GM12878 (cell line): Measurements from ENCODE around the gene PSMA8. TPM values are rescaled to one million over a fixed set of nuclear protein-coding genes. Genes with fewer than 3 reads are reported as not detected.

ENCODE experiments used
- ATAC-seq: fragments of 200-7000 bp; cut with Tn5 transposase; 3 replicates; pipeline ENCODE4 v1.9.1; 2020; ENCODE audit warnings: mild to moderate bottlenecking, moderate library complexity
- BruUV-seq: library from RNA; stranded (reverse); fragments of 400-500 nt; replicated peaks from 2 replicates; lab custom pipeline; 2021; lab: Mats Ljungman, UMichigan
- CTCF ChIA-PET: fragments of 300-600 bp; sonication (Branson Sonifier 250); formaldehyde crosslinking; extraction: SDS; loops from one replicate; lab custom pipeline; 2021; ENCODE audit warnings: inconsistent platforms; lab: Yijun Ruan, JAX
- POLR2A ChIA-PET: fragments of 350-600 bp; formaldehyde crosslinking; extraction: SDS; loops from one replicate; lab custom pipeline; 2021; ENCODE audit warnings: inconsistent platforms; lab: Charles Lee
- RAD21 ChIA-PET: fragments of 300-600 bp; sonication (Branson Sonifier 250); formaldehyde crosslinking; loops from one replicate; lab custom pipeline; 2023; ENCODE audit warnings: antibody characterized with exemption; ENCODE audit not compliant: unreplicated experiment; lab: Charles Lee
- SMC1A ChIA-PET: fragments of 300-600 bp; sonication (Branson Sonifier 250); formaldehyde crosslinking; loops from one replicate; lab custom pipeline; 2023; ENCODE audit not compliant: unreplicated experiment, uncharacterized antibody; lab: Charles Lee
- DNase-seq: peaks from one replicate; pipeline ENCODE4 v3.0.0-alpha.2; 2011; ENCODE audit warnings: low read depth, low spot score
- FAIRE-seq: peaks from 3 replicates; lab custom pipeline; 2011; peaks lifted over from hg19 to GRCh38; lab: Jason Lieb, UNC
- H2AFZ ChIP-seq: 2 replicates; pipeline ENCODE4 v1.6.0; 2011; ENCODE audit warnings: low read depth, low read length, control low read depth; ENCODE audit not compliant: control insufficient read depth
- H3K27ac ChIP-seq: 2 replicates; pipeline ENCODE4 v1.5.1; 2011; ENCODE audit warnings: control low read depth; ENCODE audit not compliant: control insufficient read depth, insufficient read depth
- H3K27me3 ChIP-seq, 2 experiments: replicated peaks in 1 of 2; 2 replicates each; pipeline versions ENCODE4 v1.6.0 to v1.6.1; 2011; ENCODE audit warnings: low read length in 1 of 2; ENCODE audit not compliant: control insufficient read depth in 2 of 2, insufficient read depth in 2 of 2
- H3K36me3 ChIP-seq, 2 experiments: 2 replicates each; pipeline ENCODE4 v1.5.1; 2011; ENCODE audit warnings: low read length in 1 of 2; ENCODE audit not compliant: control insufficient read depth in 2 of 2, insufficient read depth in 2 of 2
- H3K4me1 ChIP-seq: 2 replicates; pipeline ENCODE4 v1.6.1; 2011; ENCODE audit warnings: mild to moderate bottlenecking, low read length, moderate library complexity, mixed read lengths; ENCODE audit not compliant: control insufficient read depth, insufficient read depth
- H3K4me2 ChIP-seq: 2 replicates; pipeline ENCODE4 v1.6.0; 2011; ENCODE audit warnings: control low read depth; ENCODE audit not compliant: control insufficient read depth, insufficient read depth
- H3K4me3 ChIP-seq: fragments of 200-600 bp; sonication (generic); 2 replicates; pipeline ENCODE4 v1.5.1; 2016
- H3K79me2 ChIP-seq: 2 replicates; pipeline ENCODE4 v1.6.0; 2011; ENCODE audit warnings: low read length; ENCODE audit not compliant: control insufficient read depth, insufficient read depth
- H3K9ac ChIP-seq: 2 replicates; pipeline ENCODE4 v1.8.0; 2011; ENCODE audit warnings: low read length, control low read depth, mixed read lengths; ENCODE audit not compliant: control insufficient read depth, insufficient read depth
- H3K9me3 ChIP-seq: replicated peaks from 3 replicates; pipeline ENCODE4 v1.5.1; 2011; ENCODE audit warnings: mild to moderate bottlenecking, low read length; ENCODE audit not compliant: control insufficient read depth, insufficient read depth
- H4K20me1 ChIP-seq: 2 replicates; pipeline ENCODE4 v1.6.0; 2011; ENCODE audit not compliant: control insufficient read depth, insufficient read depth
- E2F4 ChIP-seq: IDR thresholded peaks from 2 replicates; pipeline ENCODE4 v1.6.1; 2012; ENCODE audit warnings: low read depth, low read length, improper control_type of control experiment
- JUNB ChIP-seq: IDR thresholded peaks from 2 replicates; pipeline ENCODE4 v1.6.1; 2016; ENCODE audit warnings: antibody characterized with exemption, mild to moderate bottlenecking
- NFIC ChIP-seq: IDR thresholded peaks from 2 replicates; pipeline ENCODE4 v1.6.1; 2012; ENCODE audit warnings: low read depth, mild to moderate bottlenecking, inconsistent platforms, low read length, moderate library complexity
- SMARCA5 ChIP-seq: fragments of 450-650 bp; IDR thresholded peaks from 2 replicates; pipeline ENCODE4 v1.6.1; 2017; ENCODE audit warnings: mild to moderate bottlenecking
- ZZZ3 ChIP-seq: IDR thresholded peaks from 2 replicates; pipeline ENCODE4 v1.6.1; 2011; ENCODE audit warnings: low read depth; ENCODE audit not compliant: control insufficient read depth, insufficient read length
- WGBS: methylation state at CpG from one replicate; pipeline ENCODE4 v1.1.6; 2016; ENCODE audit warnings: low lambda C conversion rate; ENCODE audit not compliant: insufficient replicate concordance, insufficient coverage; ENCODE audit errors: missing lambda C conversion rate; 5-methylcytosine and 5-hydroxymethylcytosine counted together
- in situ Hi-C: fragments of 300-500 bp; cut with MboI; formaldehyde crosslinking; loops from 9 replicates; pipeline ENCODE4 v1.14.3; 2018; ENCODE audit warnings: mixed read lengths
- intact Hi-C: fragments of 100-400 bp; cut with micrococcal nuclease; formaldehyde crosslinking; loops from one replicate; pipeline ENCODE4 v1.14.2; 2022; ENCODE audit not compliant: unreplicated experiment
- polyA plus RNA-seq, 11 experiments: library from polyadenylated mRNA; depleted of rRNA in 4 of 11; unstranded in 6 of 11; stranded (reverse) in 5 of 11; fragments of >200 nt; fragmentation: Nextera tagmentation in 4 of 11; fragmentation: Illumina TruSeq in 1 of 11; extraction: Ambion mirVana in 4 of 11; extraction: Trizol in 1 of 11; gene quantifications; 1 replicate in 1 of 11; 2 replicates in 10 of 11; pipeline versions ENCODE4 v1.2.1 to v1.2.3, GENCODE V29; 2011 to 2016; ENCODE audit warnings: inconsistent platforms in 2 of 11, missing spikeins in 2 of 11, low read depth in 1 of 11
- total RNA-seq, 4 experiments: library from RNA; depleted of rRNA in 3 of 4; stranded (reverse); fragments of >200 nt in 3 of 4; fragmentation: Illumina TruSeq in 1 of 4; extraction: Trizol in 1 of 4; gene quantifications; 2 replicates each; pipeline versions ENCODE4 v1.2.1 to v1.2.3, GENCODE V29; 2013 to 2021
- TF ChIP-seq, protein P1 (sequence below): IDR thresholded peaks from 2 replicates; pipeline ENCODE4 v1.6.1; 2011; ENCODE audit warnings: low read depth, low read length, improper control_type of control experiment, borderline replicate concordance

Gene PSMA8
- total and polyA plus RNA-seq, 10 of the 15 experiments (the other 5 are each of a cell fraction or from before 2014, with no cell fraction given): 0.07 to 0.15 (median 0.09) TPM; not detected in 6

GRCh38 chr18:26210147-26210546 lies 76.5 kb downstream of the PSMA8 start:
- no peaks in the 10 kb centered on the region for H3K9me3 ChIP-seq
- no peak for FAIRE-seq
- H3K27ac ChIP-seq: no peak overlapping the region
- no peak for DNase-seq
- in situ Hi-C loops (no loop called here), intact Hi-C loops (no loop called here)
- ChIA-PET CTCF (interaction anchor here (0.8 to 1.1 kb wide), 3 partner anchors 8 to 14 kb away, joined by 3 to 4 read pairs (median 4); no protein-coding TSS in a partner anchor), POLR2A (no interaction called here), SMC1A (interaction anchor here (0.6 to 1.4 kb wide), 2 partner anchors 11 to 102 kb away, joined by 3 read pairs; no protein-coding TSS in a partner anchor), RAD21 (no interaction called here)
- WGBS: 72% methylated on average over 4 of the region's 4 CpGs
- no peak overlapping the region for H3K9ac ChIP-seq
- no peak for ATAC-seq
- no peak overlapping the region for H3K4me2 ChIP-seq
- TF ChIP-seq, protein P1, sequence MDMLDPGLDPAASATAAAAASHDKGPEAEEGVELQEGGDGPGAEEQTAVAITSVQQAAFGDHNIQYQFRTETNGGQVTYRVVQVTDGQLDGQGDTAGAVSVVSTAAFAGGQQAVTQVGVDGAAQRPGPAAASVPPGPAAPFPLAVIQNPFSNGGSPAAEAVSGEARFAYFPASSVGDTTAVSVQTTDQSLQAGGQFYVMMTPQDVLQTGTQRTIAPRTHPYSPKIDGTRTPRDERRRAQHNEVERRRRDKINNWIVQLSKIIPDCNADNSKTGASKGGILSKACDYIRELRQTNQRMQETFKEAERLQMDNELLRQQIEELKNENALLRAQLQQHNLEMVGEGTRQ: no peak
- TF ChIP-seq ZZZ3 (no peak), NFIC (no peak), JUNB (no peak), E2F4 (no peak), SMARCA5 (no peak)
- H3K79me2 ChIP-seq: no peaks in the 10 kb centered on the region
- H3K36me3 ChIP-seq: no peaks in the 10 kb centered on the region
- H4K20me1 ChIP-seq: no peaks in the 10 kb centered on the region
- H2AFZ ChIP-seq: no peak overlapping the region
- BruUV-seq: no TSS peak
- no peaks in the 10 kb centered on the region for H3K27me3 ChIP-seq
- H3K4me3 ChIP-seq: no peak overlapping the region
- H3K4me1 ChIP-seq: peaks cover 6% of the 10 kb centered on the region
